ENCODE data around the gene HIVEP3. TPM values are rescaled to one million over a fixed set of nuclear protein-coding genes. Genes with fewer than 3 reads are reported as not detected.

The HIVEP3 gene
- total RNA-seq, 1 experiment from 2014 or later, result 6.0 TPM

- in situ Hi-C loops (cut with HindIII; ENCODE audit: low pct_unique_long_range_greater_than_20kb, low sequenced_read_pairs), result no loop called here
- Histone ChIP-seq H3K27ac (ENCODE audit: low read length) (no peak overlapping the region), H3K36me3 (ENCODE audit: control insufficient read depth, insufficient read depth, low read length) (no peaks in the 10 kb centered on the region), H3K27me3 (ENCODE audit: control insufficient read depth, insufficient read depth, low read length) (no peaks in the 10 kb centered on the region), H3K9me3 (ENCODE audit: control insufficient read depth, insufficient read depth, low read depth, low read length) (no peaks in the 10 kb centered on the region), H3K4me3 (ENCODE audit: low read depth in 2 of 2, low read length in 2 of 2) (no peak overlapping the region), H3K4me1 (ENCODE audit: control insufficient read depth, insufficient read depth, low read length) (no peaks in the 10 kb centered on the region; the same call in none of the 2 replicates)
- CTCF ChIA-PET, result no interaction called here
- POLR2A ChIA-PET, result no interaction called here
- BruUV-seq (replicated peaks), result no TSS peak
- TF ChIP-seq REST (IDR thresholded peaks at IDR 0.05; ENCODE audit: insufficient read depth in 1 of 2, low read depth in 2 of 2, low read length in 1 of 2) (no peak), POLR2AphosphoS5 (IDR thresholded peaks at IDR 0.05; ENCODE audit: low read depth, low read length) (no peak), TCF7L2 (IDR thresholded peaks at IDR 0.05; ENCODE audit: low read depth, low read length) (no peak), SIN3A (IDR thresholded peaks at IDR 0.05; ENCODE audit: borderline replicate concordance, insufficient read depth, low read depth, low read length) (no peak)
- TF ChIP-seq, protein P1, sequence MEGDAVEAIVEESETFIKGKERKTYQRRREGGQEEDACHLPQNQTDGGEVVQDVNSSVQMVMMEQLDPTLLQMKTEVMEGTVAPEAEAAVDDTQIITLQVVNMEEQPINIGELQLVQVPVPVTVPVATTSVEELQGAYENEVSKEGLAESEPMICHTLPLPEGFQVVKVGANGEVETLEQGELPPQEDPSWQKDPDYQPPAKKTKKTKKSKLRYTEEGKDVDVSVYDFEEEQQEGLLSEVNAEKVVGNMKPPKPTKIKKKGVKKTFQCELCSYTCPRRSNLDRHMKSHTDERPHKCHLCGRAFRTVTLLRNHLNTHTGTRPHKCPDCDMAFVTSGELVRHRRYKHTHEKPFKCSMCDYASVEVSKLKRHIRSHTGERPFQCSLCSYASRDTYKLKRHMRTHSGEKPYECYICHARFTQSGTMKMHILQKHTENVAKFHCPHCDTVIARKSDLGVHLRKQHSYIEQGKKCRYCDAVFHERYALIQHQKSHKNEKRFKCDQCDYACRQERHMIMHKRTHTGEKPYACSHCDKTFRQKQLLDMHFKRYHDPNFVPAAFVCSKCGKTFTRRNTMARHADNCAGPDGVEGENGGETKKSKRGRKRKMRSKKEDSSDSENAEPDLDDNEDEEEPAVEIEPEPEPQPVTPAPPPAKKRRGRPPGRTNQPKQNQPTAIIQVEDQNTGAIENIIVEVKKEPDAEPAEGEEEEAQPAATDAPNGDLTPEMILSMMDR (IDR thresholded peaks at IDR 0.05), result no peak
- DNase-seq (ENCODE audit: low read depth, low spot score), result no peak
- intact Hi-C loops (cut with micrococcal nuclease; ENCODE audit: unreplicated experiment), result no loop called here
- ATAC-seq, result peak; percentile 58; the same call in 1 of the 2 replicates
Measured at GRCh38 chr1:41840592-41841246, 78.0 kb downstream of the HIVEP3 start.

DNA sequence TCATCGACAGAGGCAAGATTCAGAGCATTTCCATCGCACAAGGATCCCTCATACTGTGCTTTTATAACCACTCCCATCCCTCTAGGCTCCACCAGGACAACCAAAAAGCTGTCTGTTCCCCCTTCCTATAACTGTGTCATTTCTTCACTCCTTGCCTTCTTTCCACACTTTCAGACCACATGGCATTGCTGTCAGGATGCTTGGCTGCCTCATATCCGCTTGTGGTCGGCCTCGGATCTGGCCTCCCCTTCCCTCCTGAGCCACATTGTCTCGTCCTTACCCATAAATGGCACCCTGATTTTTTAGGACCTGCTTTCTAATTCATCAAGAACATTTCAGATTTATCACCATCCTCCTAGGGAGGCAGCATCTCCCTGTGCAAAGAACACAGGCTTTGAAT is 80.5 kb downstream of the HIVEP3 start:
- H3K4me3 ChIP-seq (ENCODE audit: low read depth in 2 of 2, low read length in 2 of 2), result no peak overlapping the region
- no peaks in the 10 kb centered on the region; the same call in 1 of the 2 replicates for H3K4me1 ChIP-seq (ENCODE audit: control insufficient read depth, insufficient read depth, low read length)
- ATAC-seq, result no peak
- no peaks in the 10 kb centered on the region for H3K27me3 ChIP-seq (ENCODE audit: control insufficient read depth, insufficient read depth, low read length)
- DNase-seq (ENCODE audit: low read depth, low spot score), result no peak
- TF ChIP-seq POLR2AphosphoS5 (IDR thresholded peaks at IDR 0.05; ENCODE audit: low read depth, low read length) (no peak), SIN3A (IDR thresholded peaks at IDR 0.05; ENCODE audit: borderline replicate concordance, insufficient read depth, low read depth, low read length) (no peak)
- no peaks in the 10 kb centered on the region for H3K9me3 ChIP-seq (ENCODE audit: control insufficient read depth, insufficient read depth, low read depth, low read length)
- H3K27ac ChIP-seq (ENCODE audit: low read length), result no peak overlapping the region
- no TSS peak for BruUV-seq (replicated peaks)
- in situ Hi-C loops (cut with HindIII; ENCODE audit: low pct_unique_long_range_greater_than_20kb, low sequenced_read_pairs), result no loop called here
- POLR2A ChIA-PET, result no interaction called here
- CTCF ChIA-PET, result no interaction called here
- intact Hi-C loops (cut with micrococcal nuclease; ENCODE audit: unreplicated experiment), result no loop called here
- H3K36me3 ChIP-seq (ENCODE audit: control insufficient read depth, insufficient read depth, low read length), result no peaks in the 10 kb centered on the region

DNA sequence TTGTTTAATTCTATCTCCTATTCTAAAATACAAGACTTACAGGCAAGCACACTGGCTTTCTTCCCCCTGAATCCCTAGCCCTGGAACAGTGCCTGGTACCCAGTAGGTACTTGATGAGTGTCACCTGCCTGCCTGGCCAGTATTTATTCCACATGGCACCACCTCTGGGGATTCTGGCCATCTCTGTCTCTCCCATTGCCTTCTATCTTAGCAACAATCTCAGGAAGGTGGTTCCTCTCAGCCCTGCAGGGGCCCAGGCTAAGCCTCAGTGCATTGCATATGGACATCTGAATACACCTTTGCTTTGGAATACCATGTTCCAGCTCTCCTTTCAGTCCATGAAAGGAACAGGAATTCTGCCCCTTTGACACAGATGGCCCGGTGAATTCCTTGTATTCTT is 81.0 kb downstream of the HIVEP3 start:
- in situ Hi-C loops (cut with HindIII; ENCODE audit: low pct_unique_long_range_greater_than_20kb, low sequenced_read_pairs), result no loop called here
- Histone ChIP-seq H3K36me3 (ENCODE audit: control insufficient read depth, insufficient read depth, low read length) (no peaks in the 10 kb centered on the region), H3K27me3 (ENCODE audit: control insufficient read depth, insufficient read depth, low read length) (no peaks in the 10 kb centered on the region), H3K27ac (ENCODE audit: low read length) (no peak overlapping the region), H3K4me3 (ENCODE audit: low read depth in 2 of 2, low read length in 2 of 2) (no peak overlapping the region), H3K4me1 (ENCODE audit: control insufficient read depth, insufficient read depth, low read length) (no peaks in the 10 kb centered on the region; the same call in 1 of the 2 replicates), H3K9me3 (ENCODE audit: control insufficient read depth, insufficient read depth, low read depth, low read length) (no peaks in the 10 kb centered on the region)
- ATAC-seq (no peak), DNase-seq (ENCODE audit: low read depth, low spot score) (no peak)
- CTCF ChIA-PET, result no interaction called here
- TF ChIP-seq POLR2AphosphoS5 (IDR thresholded peaks at IDR 0.05; ENCODE audit: low read depth, low read length), result no peak
- TF ChIP-seq SIN3A (IDR thresholded peaks at IDR 0.05; ENCODE audit: borderline replicate concordance, insufficient read depth, low read depth, low read length), result no peak
- TF ChIP-seq REST (IDR thresholded peaks at IDR 0.05; ENCODE audit: insufficient read depth in 1 of 2, low read depth in 2 of 2, low read length in 1 of 2), result no peak
- TF ChIP-seq, protein P1 (IDR thresholded peaks at IDR 0.05), result no peak
- no peak for TF ChIP-seq TCF7L2 (IDR thresholded peaks at IDR 0.05; ENCODE audit: low read depth, low read length)
- intact Hi-C loops (cut with micrococcal nuclease; ENCODE audit: unreplicated experiment), result no loop called here
- no TSS peak for BruUV-seq (replicated peaks)
- POLR2A ChIA-PET, result no interaction called here

Measured in Panc1 (cell line).